DMS53 treated with DMSO at 0.1 percent for 48 hours (cell line): ENCODE measurements around the gene MYPOP.
"Not testable (repeated sequence)": the region's sequence is repeated elsewhere in the genome, so short reads cannot be mapped to it uniquely, and the experiment has no call there.

ENCODE experiments used
- DNase-seq: peaks from one replicate; lab custom pipeline; 2025; ENCODE audit not compliant: unreplicated experiment; lab: John Stamatoyannopoulos, UW

Gene MYPOP

GRCh38 chr19:45884682-45885555 lies 17.5 kb downstream of the MYPOP start:
- DNase-seq = peak; percentile 34

GRCh38 chr19:45883881-45884681 lies 18.3 kb downstream of the MYPOP start:
- no peak for DNase-seq

GRCh38 chr19:45883586-45883880 lies 18.9 kb downstream of the MYPOP start:
- no peak for DNase-seq

GRCh38 chr19:45882652-45883585 lies 19.5 kb downstream of the MYPOP start:
- peak; percentile 90 for DNase-seq

GRCh38 chr19:45881909-45882528 lies 20.4 kb downstream of the MYPOP start:
- DNase-seq = peak; percentile 91

GRCh38 chr19:45881082-45881908 lies 21.1 kb downstream of the MYPOP start:
- peak; percentile 86 for DNase-seq

- DNase-seq = no peak
Measured at GRCh38 chr19:45879971-45880370, 22.4 kb downstream of the MYPOP start.

- DNase-seq = no peak
Measured at GRCh38 chr19:45879055-45879454, 23.4 kb downstream of the MYPOP start.

GRCh38 chr19:45878043-45878794 lies 24.2 kb downstream of the MYPOP start:
- DNase-seq = peak; percentile 68

- DNase-seq = no peak
Measured at GRCh38 chr19:45876411-45877197, 25.8 kb downstream of the MYPOP start.

GRCh38 chr19:45876161-45876410 lies 26.3 kb downstream of the MYPOP start:
- no peak for DNase-seq

- no peak for DNase-seq
Measured at GRCh38 chr19:45874620-45874966, 27.8 kb downstream of the MYPOP start.

- DNase-seq = no peak
Measured at GRCh38 chr19:45873219-45873772, 29.1 kb downstream of the MYPOP start.

- DNase-seq = no peak
Measured at GRCh38 chr19:45872095-45872919, 30.1 kb downstream of the MYPOP start.

- no peak for DNase-seq
Measured at GRCh38 chr19:45870798-45871197, 31.6 kb downstream of the MYPOP start.

- DNase-seq = not testable (repeated sequence)
Measured at GRCh38 chr19:45867241-45867640, 35.2 kb downstream of the MYPOP start.

- no peak for DNase-seq
Measured at GRCh38 chr19:45866400-45867176, 35.8 kb downstream of the MYPOP start.
